DMS53 treated with DMSO at 0.1 percent for 48 hours (cell line): Measurements from ENCODE around the gene CDK17.
A peak's percentile ranks its signal among the peaks of the same experiment; 100 is the strongest.
"Not testable (repeated sequence)": the region's sequence is repeated elsewhere in the genome, so short reads cannot be mapped to it uniquely, and the experiment has no call there.

ENCODE experiments used
- DNase-seq: peaks from one replicate; lab custom pipeline; 2025; ENCODE audit not compliant: unreplicated experiment; lab: John Stamatoyannopoulos, UW

Gene CDK17

DNA sequence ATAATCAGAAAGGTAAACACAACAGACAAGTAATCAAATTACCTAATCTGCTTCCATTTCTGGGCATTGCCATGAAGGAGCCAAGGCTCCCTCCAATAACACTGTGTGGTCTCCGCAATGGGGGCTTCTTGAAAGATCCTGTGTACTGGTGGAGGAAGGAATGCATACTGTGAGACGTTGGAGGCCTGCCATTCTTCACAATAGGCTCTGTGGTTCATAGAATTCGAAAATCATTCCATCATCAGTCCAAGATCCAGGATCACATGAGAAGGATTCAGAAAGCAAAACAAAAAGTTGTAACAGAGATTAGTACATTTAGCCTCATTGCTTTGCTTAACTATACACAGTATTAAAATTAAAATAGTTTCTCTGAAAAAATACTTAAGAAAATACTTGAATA is 76.3 kb downstream of the CDK17 start:
- no peak for DNase-seq

DNA sequence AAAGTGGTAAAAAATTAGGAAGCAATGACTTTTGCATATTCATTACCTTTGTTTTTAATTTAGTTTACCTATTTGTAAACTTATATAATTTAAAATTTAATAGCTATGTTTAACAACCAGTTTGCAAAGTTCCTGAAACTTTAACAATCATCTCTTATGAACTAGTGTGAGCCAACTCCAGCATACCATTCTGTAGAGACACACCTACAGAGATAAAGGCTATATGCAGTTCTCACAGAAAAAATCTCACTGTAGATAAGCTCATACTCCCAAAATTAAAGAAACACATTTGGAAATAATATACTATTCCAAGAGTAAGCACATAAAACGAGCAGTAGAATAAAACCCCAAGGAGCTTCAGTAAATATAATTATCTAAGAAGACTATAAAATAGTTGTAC is 77.5 kb downstream of the CDK17 start:
- DNase-seq, result no peak

DNA sequence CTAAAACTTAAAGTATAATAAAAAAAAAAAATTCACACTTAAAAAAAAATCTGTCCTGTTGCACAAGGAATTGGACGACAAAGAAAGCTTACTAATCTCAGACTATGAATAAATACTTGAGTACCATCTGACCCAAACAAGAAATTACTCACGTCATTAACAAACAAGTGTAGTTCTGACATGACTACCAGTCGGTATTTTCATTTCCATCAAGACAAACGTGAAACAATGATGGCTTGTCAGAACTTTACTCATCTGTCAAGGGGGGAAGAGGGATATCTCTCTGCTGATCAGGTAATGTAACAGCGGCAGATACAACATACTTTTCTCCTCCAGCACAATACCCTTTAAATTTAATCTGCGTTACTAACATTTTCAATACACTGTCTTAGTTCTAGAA is 78.3 kb downstream of the CDK17 start:
- no peak for DNase-seq

DNA sequence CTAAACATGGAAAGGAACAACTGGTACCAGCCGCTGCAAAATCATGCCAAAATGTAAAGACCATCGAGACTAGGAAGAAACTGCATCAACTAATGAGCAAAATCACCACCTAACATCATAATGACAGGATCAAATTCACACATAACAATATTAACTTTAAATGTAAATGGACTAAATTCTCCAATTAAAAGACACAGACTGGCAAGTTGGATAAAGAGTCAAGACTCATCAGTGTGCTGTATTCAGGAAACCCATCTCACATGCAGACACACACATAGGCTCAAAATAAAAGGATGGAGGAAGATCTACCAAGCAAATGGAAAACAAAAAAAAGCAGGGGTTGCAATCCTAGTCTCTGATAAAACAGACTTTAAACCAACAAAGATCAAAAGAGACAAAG is 82.4 kb downstream of the CDK17 start:
- not testable (repeated sequence) for DNase-seq

DNA sequence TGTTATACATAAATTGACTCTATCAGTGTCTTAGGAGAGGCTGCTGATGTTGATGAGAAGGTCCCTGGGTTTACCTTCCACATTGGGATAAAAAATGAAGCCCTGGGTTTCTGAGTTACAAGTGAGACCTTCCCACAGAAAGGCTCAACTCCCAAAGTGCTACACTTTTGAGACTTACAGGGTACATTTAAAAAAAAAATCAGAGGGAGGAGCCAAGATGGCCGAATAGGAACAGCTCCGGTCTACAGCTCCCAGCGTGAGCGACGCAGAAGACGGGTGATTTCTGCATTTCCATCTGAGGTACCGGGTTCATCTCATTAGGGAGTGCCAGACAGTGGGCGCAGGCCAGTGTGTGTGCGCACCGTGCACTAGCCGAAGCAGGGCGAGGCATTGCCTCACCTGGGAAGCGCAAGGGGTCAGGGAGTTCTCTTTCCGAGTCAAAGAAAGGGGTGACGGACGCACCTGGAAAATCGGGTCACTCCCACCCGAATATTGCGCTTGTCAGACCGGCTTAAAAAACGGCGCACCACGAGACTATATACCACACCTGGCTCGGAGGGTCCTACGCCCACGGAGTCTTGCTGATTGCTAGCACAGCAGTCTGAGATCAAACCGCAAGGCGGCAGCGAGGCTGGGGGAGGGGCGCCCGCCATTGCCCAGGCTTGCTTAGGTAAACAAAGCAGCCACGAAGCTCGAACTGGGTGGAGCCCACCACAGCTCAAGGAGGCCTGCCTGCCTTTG is 84.3 kb downstream of the CDK17 start:
- peak; percentile 24 for DNase-seq

DNA sequence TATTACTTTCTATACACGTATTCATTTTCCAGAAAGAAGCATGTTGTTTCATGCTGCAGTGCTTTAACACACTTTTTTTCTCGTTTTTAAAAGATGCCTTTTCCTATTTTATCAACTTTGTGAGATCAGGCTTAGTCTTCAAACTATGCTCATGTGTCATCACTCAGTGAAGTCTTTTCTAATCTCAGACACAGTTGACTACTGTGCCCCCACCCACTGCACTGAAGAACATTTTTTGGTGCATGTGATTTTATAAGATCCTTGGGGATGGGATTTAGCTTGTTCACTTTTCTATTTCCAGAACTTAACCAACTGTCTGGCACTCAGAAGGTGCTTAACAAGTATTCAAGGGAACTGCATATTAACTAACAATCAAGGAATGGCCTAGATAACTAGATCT is 85.5 kb downstream of the CDK17 start:
- no peak for DNase-seq

DNA sequence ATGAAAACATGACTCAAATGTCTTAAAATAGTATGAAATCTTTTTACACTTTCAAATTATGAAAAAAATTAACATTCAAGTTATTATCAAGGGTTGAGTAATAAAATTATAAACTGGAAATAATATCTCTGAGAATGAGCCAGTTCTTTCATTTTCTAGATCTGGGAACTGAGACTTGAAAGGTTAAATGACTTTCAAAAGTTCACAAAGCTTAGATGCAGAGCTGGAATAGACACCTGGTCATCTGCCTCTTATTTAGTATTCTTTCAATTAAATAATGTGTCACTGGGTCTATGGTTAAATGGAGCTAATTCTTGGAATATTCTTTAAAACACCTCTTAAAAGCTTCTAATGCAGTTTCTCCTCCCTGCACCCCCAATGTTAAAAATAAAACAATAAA is 86.6 kb downstream of the CDK17 start:
- DNase-seq, result no peak

DNA sequence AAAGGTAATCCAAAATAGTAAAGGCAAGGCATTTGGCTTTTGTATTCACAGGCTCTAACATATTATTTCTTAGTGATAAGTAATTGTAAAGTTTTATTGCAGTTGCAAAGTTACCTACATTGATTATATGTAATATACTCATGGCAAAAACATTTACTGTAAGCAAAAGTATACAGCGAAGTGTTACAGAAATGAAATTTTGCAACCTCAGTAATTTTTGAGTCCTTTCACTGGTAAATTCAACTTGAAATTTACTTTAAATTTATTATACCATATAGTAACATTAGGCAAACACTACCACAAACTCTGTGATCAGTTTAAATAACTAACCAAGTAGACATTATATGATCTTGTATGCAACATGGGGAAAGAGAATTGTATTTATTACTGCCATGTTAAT is 89.0 kb downstream of the CDK17 start:
- no peak for DNase-seq

DNA sequence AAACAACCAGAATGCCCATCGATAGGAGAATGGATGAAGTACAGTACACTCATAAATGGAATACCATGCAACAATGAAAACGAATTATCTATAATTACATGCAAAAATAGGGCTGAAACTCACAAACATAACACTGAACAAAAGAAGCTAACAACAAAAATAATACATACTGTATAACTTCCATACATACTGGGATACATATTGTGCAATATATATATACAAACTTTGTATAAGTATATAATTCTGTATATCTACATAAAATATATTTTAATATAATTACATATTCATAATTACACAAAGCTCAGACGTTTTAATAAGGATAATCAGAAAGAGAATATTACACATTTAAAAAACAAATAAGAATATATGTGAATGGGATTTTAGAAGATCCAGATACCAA is 90.2 kb downstream of the CDK17 start:
- DNase-seq, result no peak

DNA sequence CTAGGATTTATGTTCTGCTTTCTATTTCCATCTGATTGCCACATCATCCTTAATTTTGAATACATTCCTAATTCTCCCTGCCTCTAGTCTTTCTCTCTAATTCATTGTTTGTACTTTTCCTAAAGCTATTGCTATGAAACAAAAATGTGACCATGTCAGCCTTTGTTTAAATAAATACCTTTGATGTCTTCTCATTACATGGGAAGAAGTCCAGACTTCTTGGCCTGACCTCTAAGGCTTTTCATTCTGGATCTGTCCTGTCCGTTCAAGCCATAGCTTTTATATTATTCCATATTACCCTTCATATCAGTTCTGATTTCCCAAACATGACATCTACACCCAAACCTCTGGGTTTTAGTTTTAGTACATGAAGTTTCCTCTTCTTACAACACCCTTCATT is 91.4 kb downstream of the CDK17 start:
- no peak for DNase-seq

DNA sequence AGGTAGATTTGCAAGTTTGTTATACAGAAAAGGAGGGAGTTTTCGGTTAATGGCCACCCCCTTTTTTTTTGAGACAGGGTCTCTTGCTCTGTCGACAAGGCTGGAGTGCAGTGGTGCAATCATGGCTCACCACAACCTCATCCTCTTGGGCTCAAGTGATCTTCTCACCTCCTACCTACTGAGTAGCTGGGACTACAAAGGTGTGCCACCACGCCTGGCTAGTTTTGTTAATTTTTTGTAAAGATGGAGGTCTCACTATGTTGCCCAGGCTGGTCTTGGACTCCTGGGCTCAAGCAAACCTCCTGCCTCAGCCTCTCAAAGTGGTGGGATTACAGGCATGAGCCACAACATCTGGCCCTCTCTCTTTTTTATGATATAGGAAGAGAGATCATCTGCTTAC is 94.6 kb downstream of the CDK17 start:
- DNase-seq, result no peak

DNA sequence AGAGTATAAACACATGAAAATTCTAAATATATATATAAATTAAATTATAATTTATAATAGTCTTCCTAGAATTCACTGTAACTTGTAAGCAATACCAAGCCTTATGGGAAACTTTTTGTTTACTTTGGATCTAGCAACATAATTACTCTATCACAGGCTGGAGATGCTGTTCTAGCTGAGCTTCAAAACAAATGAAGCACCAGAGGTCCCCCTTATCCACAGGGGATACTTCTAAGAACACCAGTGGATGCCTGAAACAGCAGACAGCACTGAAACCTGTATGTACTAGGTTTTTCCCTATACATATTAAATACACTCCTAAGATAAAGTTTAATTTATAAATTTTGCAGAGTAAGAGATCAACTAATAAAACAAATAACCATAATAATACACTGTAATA is 96.6 kb downstream of the CDK17 start:
- DNase-seq, result no peak

DNA sequence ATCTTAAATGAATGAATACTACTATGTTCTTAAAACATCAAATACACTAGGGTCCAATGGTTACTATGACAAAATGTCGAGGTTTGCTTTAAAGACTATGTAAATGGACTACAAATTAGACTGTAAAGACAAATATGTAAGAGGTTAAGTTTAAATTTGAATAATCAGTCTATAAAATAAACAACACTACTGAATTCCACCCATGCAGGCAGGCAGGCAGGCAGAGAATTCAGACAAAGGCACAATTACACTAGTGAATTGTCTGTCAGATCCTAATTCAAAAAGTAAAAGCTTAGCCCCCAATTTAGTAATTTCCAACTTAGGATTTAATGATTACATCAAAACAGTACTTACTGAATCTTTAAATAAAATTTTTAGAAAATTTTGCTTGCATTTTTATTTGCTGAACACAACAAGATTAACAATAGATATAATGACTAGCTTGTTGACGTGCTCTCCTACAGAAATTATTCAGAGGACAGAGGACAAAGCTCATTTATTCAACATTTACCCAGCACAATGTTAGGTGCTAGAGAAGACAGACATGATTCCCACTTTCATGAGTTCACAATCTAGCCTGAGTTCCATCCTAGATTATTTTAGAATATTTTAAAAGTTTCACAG is 97.4 kb downstream of the CDK17 start:
- no peak for DNase-seq

DNA sequence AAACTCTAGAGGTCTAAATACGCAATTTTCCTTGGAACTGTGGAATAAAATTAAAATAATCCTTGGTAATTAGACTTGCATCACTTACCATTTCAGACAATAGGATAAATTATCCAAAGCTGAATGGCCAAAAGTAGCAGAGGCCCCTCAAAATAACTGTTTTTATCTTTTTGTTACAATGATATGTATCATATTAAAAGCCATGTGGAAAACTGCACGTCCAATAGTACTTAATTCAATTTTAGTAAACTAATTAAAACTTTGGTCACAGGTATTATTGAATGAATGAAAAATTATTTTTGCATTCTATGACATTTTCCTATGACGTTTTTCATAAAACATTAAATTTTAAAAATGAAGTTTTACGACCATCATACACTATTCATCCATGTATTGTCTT is 98.5 kb downstream of the CDK17 start:
- DNase-seq, result no peak

DNA sequence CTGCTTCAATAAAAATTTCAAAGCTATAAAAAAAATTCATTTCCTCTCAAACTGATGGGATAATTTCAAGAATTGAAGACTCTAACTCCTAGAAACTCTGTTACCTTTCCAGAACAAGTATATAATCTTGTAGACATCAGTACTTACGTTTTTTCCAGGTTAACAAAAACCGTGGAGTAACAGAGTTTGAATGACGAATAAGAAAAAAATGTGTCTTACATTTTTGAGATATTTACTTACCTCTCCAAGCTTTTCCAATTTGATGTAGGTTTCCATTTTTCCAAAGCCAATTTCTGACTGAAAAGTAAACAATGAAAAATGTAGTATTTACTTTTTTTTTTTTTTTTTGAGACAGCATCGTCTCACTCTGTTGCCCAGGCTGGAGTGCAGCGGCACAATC is 100.2 kb downstream of the CDK17 start:
- DNase-seq, result no peak

DNA sequence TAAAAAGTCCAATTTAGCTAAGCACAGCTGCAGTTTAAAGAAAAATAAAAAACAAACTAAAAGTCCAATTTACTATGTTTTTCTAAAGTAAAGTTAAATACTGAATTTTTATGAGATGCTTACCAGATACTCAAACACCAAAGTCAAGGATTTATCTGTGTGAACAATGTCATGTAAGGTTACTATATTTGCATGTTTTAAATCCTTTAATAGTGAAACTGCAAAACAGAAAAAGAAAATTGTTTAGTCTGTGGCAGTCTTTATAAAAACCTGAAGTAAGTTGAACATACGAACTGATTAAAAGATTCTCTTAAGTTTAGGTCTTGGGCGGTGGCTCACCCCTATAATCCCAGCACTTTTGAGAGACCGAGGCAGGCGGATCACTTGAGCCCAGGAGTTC is 102.7 kb downstream of the CDK17 start:
- no peak for DNase-seq

DNA sequence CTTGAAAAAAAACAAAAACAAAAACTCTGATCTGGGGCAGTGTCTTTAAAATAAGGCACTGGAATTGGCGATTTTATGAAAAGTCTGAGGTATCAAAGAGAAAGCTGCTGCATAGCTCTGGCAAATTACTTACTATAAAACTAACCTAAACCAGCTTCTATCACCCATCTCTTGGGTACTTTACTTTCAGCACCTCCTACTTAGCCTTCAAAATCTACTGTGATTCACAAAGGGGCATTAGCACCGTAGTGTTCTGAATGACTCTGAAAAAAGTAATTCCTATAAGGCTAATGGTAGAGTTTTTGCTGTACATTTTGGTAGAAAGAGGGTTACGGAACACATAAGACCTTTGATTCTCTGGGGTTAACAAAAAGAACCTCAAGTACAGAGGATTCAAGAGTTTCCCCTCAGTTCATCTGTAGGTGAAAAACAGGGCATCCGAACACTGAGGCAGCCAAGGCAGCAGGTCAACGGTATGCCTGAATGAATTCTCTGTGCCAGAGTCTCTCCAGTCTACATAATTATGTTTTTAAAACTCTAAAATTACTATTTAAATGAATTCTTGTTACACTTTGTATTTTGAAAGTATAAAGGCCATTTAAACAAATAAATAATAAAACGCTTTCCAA is 104.6 kb downstream of the CDK17 start:
- no peak for DNase-seq

DNA sequence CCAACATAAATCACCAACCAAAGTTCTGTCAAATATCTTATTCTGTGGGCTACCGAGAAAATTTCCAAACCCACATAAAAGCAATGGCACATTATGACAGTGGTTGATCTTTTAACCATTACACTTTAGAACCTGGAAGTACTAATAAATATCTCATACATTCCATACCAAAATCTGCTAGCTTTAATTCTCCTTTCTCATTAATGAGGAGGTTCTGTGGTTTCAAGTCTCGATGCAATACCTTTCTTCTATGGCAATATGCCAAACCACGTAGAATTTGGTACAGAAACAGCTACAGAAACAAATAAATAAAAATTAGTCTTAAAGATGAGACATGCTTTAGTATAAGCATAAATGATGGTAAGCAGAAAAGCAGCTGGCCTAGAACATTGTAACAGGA is 105.4 kb downstream of the CDK17 start:
- DNase-seq, result no peak

DNA sequence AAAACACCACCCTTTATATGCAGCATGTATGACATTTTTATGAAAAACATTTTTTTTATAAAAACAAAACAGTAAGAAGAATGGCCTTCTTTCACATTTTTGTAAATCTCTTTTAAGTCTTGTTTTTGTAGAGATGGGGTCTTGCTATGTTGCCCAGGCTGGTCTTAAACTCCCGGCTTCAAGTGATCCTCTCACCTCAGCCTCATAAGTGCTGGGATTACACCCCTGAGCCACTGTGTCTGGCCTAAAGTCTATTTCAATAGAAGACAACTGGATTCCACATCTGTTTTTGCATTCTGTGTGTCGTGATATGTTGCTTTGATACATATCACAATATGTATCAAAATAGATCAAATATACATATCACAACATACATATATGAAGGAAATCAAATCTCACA is 107.1 kb downstream of the CDK17 start:
- no peak for DNase-seq

DNA sequence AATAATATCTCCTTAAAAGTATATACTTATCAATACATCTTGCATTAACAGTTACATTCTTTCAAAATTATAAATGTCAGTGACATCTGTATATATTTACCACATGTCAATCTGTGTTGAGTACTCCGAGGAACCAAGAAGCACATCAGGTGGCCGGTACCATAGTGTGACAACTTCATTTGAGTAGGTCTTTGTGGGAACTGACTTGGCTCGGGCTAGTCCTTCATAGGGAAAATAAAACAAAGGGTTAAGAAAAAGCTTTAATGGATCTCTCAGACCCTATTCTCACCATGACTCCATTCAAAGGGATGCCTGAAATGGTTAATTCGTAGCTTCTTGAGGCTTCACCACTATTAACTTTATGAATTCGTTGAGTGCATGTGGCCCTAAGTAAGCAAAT is 111.2 kb downstream of the CDK17 start:
- DNase-seq, result no peak

DNA sequence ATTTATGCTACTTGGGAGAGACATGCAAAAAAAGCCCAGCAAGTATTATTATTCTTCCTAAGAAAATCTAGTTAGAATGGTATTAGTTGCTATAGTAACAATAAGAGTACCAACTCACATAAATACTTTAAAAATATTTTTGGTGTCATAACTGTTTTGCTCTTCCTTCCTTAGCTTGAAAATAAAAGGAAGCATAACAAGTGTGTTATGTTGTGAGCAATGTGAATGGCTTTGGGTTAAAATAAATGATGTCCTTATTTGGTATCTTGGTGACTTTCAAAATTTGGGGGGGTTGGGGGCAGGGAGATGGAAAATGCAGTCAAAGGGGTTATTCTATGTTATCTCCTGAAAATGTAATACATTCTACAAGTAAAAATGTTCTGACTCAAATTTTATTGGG is 115.1 kb downstream of the CDK17 start:
- DNase-seq, result no peak

DNA sequence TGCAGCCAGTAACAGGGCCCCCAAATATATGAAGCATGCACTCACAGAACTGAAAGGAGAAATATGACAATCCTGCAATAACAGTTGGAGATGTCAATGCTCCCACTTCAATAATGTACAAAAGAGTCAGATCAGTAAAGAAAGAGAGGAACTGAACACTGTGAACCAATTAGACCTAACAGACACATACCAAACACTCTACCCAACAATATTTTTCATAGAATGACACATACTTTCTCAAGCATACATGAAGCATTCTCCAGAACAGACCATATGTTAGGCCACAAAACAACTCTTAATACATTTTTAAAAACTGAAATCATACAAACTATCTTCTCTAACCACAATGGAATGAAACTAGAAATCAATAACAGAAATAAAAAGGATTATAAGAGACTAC is 125.9 kb downstream of the CDK17 start:
- DNase-seq, result no peak
